Stomach (tissue), 9 donors: Measurements from ENCODE around the gene SPART. TPM values are rescaled to one million over a fixed set of nuclear protein-coding genes. Genes with fewer than 3 reads are reported as not detected.

Experiments used
- DNase-seq, 2 donors: peaks; one replicate each; pipeline versions ENCODE4 v3.0.0 to v3.0.0-alpha.2; 2013 to 2019
- H3K27ac ChIP-seq, 5 donors: fragments of 200-600 bp in 4 of 5; sonication (generic) in 4 of 5; one replicate each; pipeline ENCODE4 v1.5.1; 2013 to 2019; ENCODE audit warnings: mild to moderate bottlenecking in 1 of 5, moderate library complexity in 1 of 5
- H3K27me3 ChIP-seq, 3 donors: fragments of 200-600 bp; sonication (generic); one replicate each; pipeline ENCODE4 v1.5.1; 2017 to 2019; ENCODE audit warnings: mixed run types in 1 of 3
- H3K36me3 ChIP-seq, 4 donors: fragments of 200-600 bp; sonication (generic); 1 replicate in 3 of 4; 2 replicates in 1 of 4; pipeline ENCODE4 v1.5.1; 2016 to 2019
- H3K4me1 ChIP-seq, 4 donors: fragments of 200-600 bp; sonication (generic); one replicate each; pipeline ENCODE4 v1.5.1; 2016 to 2019
- H3K4me3 ChIP-seq, 4 donors: fragments of 200-600 bp; sonication (generic) in 3 of 4; one replicate each; pipeline ENCODE4 v1.5.1; 2016 to 2019; ENCODE audit warnings: mild to moderate bottlenecking in 1 of 4
- H3K9me3 ChIP-seq, 4 donors: fragments of 200-600 bp; sonication (generic); one replicate each; pipeline ENCODE4 v1.5.1; 2016 to 2019
- EP300 ChIP-seq: sonication (generic); formaldehyde crosslinking; IDR thresholded peaks from one replicate; pipeline ENCODE4 v1.6.1; 2017; ENCODE audit warnings: antibody characterized with exemption
- POLR2A ChIP-seq, 4 donors: fragments of 450-650 bp; IDR thresholded peaks; one replicate each; pipeline ENCODE4 v1.6.1; 2016; ENCODE audit warnings: antibody characterized with exemption in 4 of 4, control low read depth in 2 of 4, mild to moderate bottlenecking in 1 of 4, moderate library complexity in 1 of 4
- POLR2AphosphoS5 ChIP-seq, 3 donors: sonication (generic); formaldehyde crosslinking; IDR thresholded peaks; one replicate each; pipeline ENCODE4 v1.6.1; 2016; ENCODE audit warnings: antibody characterized with exemption in 3 of 3
- WGBS, 5 donors: extraction: QIAGEN DNeasy Blood & Tissue Kit in 3 of 5; methylation state at CpG; one replicate each; pipeline versions ENCODE4 v1.1.5 to v1.1.7; 2013 to 2018; 5-methylcytosine and 5-hydroxymethylcytosine counted together
- intact Hi-C: fragments of 100-400 bp; cut with DNase I; formaldehyde crosslinking; loops from one replicate; pipeline ENCODE4 v1.15.1; 2023; ENCODE audit warnings: low total_unique reads
- polyA plus RNA-seq, 3 donors: library from polyadenylated mRNA; stranded (reverse); fragments of 200-250 nt; gene quantifications; one replicate each; pipeline ENCODE4 v1.2.3, GENCODE V29; 2013
- total RNA-seq, 5 donors: library from RNA; depleted of rRNA; stranded (reverse); fragments of >200 nt; gene quantifications; one replicate each; pipeline versions ENCODE4 v1.1.0 to v1.2.3, GENCODE V29; 2014 to 2016
- TF ChIP-seq, protein P1 (sequence below), 7 experiments: fragments of 450-650 bp in 4 of 7; fragments of 200-600 bp in 3 of 7; sonication (generic) in 3 of 7; IDR thresholded peaks; one replicate each; pipeline ENCODE4 v1.5.1; 2016 to 2019; ENCODE audit warnings: antibody characterized with exemption in 7 of 7, control low read depth in 2 of 7, mild to moderate bottlenecking in 1 of 7
- donor health status: healthy with polysubstance abuse.
- donor health status: Bipolar disorder and iron deficiency.
- donor health status: healthy.

The SPART gene
- total and polyA plus RNA-seq, 8 donors, result 6.1 to 121 (median 20.9) TPM

- H3K4me1 ChIP-seq, result no peaks in the 10 kb centered on the region
- H3K4me3 ChIP-seq, result no peak overlapping the region
- no peaks in the 10 kb centered on the region for H3K9me3 ChIP-seq
- H3K27ac ChIP-seq, result no peak overlapping the region
- TF ChIP-seq POLR2A (IDR thresholded peaks at IDR 0.05), result no peak
- TF ChIP-seq, protein P1, sequence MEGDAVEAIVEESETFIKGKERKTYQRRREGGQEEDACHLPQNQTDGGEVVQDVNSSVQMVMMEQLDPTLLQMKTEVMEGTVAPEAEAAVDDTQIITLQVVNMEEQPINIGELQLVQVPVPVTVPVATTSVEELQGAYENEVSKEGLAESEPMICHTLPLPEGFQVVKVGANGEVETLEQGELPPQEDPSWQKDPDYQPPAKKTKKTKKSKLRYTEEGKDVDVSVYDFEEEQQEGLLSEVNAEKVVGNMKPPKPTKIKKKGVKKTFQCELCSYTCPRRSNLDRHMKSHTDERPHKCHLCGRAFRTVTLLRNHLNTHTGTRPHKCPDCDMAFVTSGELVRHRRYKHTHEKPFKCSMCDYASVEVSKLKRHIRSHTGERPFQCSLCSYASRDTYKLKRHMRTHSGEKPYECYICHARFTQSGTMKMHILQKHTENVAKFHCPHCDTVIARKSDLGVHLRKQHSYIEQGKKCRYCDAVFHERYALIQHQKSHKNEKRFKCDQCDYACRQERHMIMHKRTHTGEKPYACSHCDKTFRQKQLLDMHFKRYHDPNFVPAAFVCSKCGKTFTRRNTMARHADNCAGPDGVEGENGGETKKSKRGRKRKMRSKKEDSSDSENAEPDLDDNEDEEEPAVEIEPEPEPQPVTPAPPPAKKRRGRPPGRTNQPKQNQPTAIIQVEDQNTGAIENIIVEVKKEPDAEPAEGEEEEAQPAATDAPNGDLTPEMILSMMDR (IDR thresholded peaks at IDR 0.05), result no peak
- TF ChIP-seq POLR2AphosphoS5 (IDR thresholded peaks at IDR 0.05), result no peak
- TF ChIP-seq EP300, result no peak
- H3K27me3 ChIP-seq, result no peaks in the 10 kb centered on the region
- WGBS, 5 donors, result 81 to 100% (median 91%) methylated on average over 1 of the region's 1 CpG
- H3K36me3 ChIP-seq, result no peaks in the 10 kb centered on the region
- intact Hi-C loops, result no loop called here
- DNase-seq, result no peak
These were observed 8.8 kb upstream of the SPART start for GRCh38 chr13:36354842-36355623.

DNA sequence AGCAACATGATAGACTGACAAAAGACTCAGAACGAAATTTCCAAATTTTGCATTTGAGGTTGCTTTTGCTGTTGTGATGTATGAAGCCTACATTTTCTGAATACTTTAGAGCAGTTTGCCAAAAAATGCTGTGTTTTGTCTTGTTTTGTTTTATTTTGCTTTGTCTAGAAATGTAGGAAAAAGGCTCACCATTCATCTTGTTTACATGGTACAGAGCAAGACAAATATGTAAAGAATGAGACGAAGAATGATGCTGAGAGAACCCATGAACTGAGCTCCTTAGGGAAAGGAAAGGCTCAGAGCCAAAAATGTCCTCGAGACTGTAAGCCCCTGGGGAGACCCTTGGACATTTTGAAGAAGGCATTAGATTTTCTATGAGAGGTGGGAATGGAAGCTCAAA is 6.8 kb upstream of the SPART start:
- WGBS, 5 donors, result 55 to 73% (median 62%) methylated on average over 3 of the region's 3 CpGs
- intact Hi-C loops, result no loop called here

GRCh38 chr13:36352350-36352749 is 6.2 kb upstream of the SPART start:
- Histone ChIP-seq H3K27ac (no peak overlapping the region), H3K4me3 (no peak overlapping the region), H3K9me3 (no peaks in the 10 kb centered on the region), H3K36me3 (no peaks in the 10 kb centered on the region), H3K4me1 (peaks cover 0 to under 1% (median 0%) of the 10 kb centered on the region in 4 donors), H3K27me3 (no peaks in the 10 kb centered on the region)
- intact Hi-C loops, result no loop called here
- no peak for DNase-seq
- TF ChIP-seq POLR2A (IDR thresholded peaks at IDR 0.05) (no peak), POLR2AphosphoS5 (IDR thresholded peaks at IDR 0.05) (no peak), EP300 (no peak)
- TF ChIP-seq, protein P1 (IDR thresholded peaks at IDR 0.05), result no peak

More for the DNA sequence above, 6.8 kb upstream of the SPART start:
- Histone ChIP-seq H3K9me3 (no peaks in the 10 kb centered on the region), H3K4me1 (no peaks in the 10 kb centered on the region), H3K27me3 (no peaks in the 10 kb centered on the region), H3K4me3 (no peak overlapping the region), H3K27ac (no peak overlapping the region), H3K36me3 (no peaks in the 10 kb centered on the region)
- TF ChIP-seq, protein P1 (IDR thresholded peaks at IDR 0.05), result no peak
- TF ChIP-seq POLR2AphosphoS5 (IDR thresholded peaks at IDR 0.05) (no peak), EP300 (no peak), POLR2A (IDR thresholded peaks at IDR 0.05) (no peak)
- DNase-seq, result no peak

DNA sequence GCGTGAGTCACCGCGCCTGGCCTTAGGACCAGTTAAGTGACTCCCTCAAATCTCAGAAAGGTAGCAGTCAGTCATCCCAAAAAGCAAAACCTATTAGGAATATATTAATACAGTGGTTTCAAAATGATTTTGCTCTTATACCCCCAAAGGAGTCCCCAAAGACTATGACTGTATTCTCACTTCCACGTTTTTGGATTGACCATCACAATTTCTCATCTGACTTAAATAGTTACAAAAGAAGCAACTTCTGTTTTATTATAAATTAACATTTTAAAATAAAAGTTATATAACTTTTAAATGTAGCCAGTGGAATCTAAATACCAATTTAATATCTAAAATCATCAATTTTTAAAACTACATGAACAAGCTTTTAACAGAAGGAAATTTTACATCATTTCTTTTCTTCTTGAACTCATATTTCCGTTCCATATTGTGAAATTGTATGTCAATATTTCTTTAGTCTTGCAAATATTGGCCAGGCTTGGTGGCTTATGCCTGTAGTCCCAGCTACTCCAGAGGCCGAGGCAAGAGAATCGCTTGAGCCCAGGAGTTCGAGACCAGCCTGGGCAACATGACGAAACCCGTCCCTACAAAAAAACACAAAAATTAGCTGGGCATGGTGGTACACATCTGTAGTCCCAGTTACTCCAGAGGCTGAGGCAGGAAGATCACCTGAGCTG is 1.5 kb upstream of the SPART start:
- WGBS, 5 donors, result 77 to 88% (median 84%) methylated on average over 10 of the region's 10 CpGs
- H3K9me3 ChIP-seq, result no peaks in the 10 kb centered on the region
- H3K27ac ChIP-seq, result peak overlapping the region in 1 of 5 donors; percentile 99
- no peaks in the 10 kb centered on the region for H3K27me3 ChIP-seq
- TF ChIP-seq POLR2AphosphoS5 (IDR thresholded peaks at IDR 0.05), result no peak
- TF ChIP-seq POLR2A (IDR thresholded peaks at IDR 0.05), result no peak
- no peak for TF ChIP-seq EP300
- TF ChIP-seq, protein P1 (IDR thresholded peaks at IDR 0.05), result no peak
- DNase-seq, result no peak
- no peaks in the 10 kb centered on the region for H3K36me3 ChIP-seq
- peaks cover 0 to 31% (median 19%) of the 10 kb centered on the region in 4 donors for H3K4me1 ChIP-seq
- H3K4me3 ChIP-seq, result no peak overlapping the region
- intact Hi-C loops, result no loop called here
